ENCODE results near the gene TMPO.
A peak's percentile ranks its signal among the peaks of the same experiment; 100 is the strongest.

GRCh38 chr12:98593351-98594049, 78.1 kb downstream of the TMPO start, which contains the start of gene SLC25A3:
- TF ChIP-seq PBX3 (IDR thresholded peaks at IDR 0.05; ENCODE audit: insufficient replicate concordance, low read depth, low read length) (no peak), SPI1 (IDR thresholded peaks at IDR 0.05; ENCODE audit: borderline replicate concordance, insufficient read depth, low read depth, low read length) (no peak), JUND (IDR thresholded peaks at IDR 0.05; ENCODE audit: low read depth, low read length) (no peak), ZBED1 (IDR thresholded peaks at IDR 0.05; ENCODE audit: borderline replicate concordance) (peak; percentile 55; the same call in 1 of the 2 replicates), CTCF (IDR thresholded peaks at IDR 0.05 in 2 of 3, conservative IDR thresholded peaks at IDR 0.05 in 1 of 3; ENCODE audit: control insufficient read depth in 2 of 3, extremely low read depth in 1 of 3, insufficient read depth in 1 of 3, low read depth in 3 of 3, low read length in 3 of 3) (no peak), ZSCAN29 (IDR thresholded peaks at IDR 0.05) (no peak), ESRRA (IDR thresholded peaks at IDR 0.05; ENCODE audit: low read length) (peak; percentile 87; the same call in 1 of the 2 replicates), CBX5 (IDR thresholded peaks at IDR 0.05; ENCODE audit: low read depth) (no peak), POLR2A (IDR thresholded peaks at IDR 0.05; ENCODE audit: low read depth, low read length) (peak; percentile 99), EP300 (IDR thresholded peaks at IDR 0.05; ENCODE audit: borderline replicate concordance in 1 of 2, control insufficient read depth in 1 of 2, low read depth in 2 of 2, low read length in 2 of 2) (0 out of 4 replicates have a peak, but pooled peaks of 1 of the 2 experiments have one; percentile 23)

Data from GM12878 (cell line).